ENCODE results near the gene FYB1.

Gene FYB1

DNA sequence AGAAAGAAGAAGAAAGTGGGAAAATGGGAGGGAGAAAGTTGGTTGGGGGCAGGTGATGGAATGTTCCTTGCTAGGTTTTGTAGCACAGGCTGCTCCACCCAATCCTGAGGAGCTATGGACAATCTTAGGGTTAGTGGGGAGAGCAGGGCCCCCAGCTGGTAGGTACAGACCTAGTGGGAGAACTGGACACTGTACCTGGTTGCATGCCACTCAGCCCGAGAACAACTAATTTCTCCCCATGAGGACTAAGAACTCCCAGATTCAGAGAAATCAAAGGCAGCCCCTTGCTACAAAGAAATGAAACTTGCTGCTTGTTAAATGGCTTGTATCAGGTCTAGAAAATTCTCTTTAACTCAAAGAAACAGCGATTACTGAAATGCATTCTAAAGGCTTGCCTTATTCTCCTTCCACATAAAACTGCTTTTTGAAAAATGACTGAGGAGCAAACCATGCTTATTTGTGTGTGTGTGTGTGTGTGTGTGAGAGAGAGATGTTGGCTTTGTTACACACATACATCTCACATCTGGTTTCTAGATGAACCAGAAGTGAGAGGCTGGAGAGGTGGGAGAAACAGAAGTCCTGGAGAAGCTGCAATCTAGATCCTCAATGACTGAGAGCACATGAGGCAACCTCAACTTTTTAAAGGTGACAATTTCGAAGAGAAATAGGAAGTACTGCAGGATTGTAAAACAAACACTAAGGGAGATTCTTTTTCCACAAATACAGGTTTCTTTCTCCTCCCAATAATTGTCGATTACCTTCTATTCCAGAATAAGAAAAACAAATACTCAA is 28.9 kb downstream of the FYB1 start:
- Mint-ChIP-seq H3K27me3 (ENCODE audit: low read depth, poor library complexity) (no peaks in the 10 kb centered on the region), H3K4me1 (peaks cover 10% of the 10 kb centered on the region), H3K4me3 (no peak overlapping the region), H3K9me3 (no peaks in the 10 kb centered on the region), H3K27ac (no peak overlapping the region), H3K36me3 (ENCODE audit: low read depth) (no peaks in the 10 kb centered on the region)
- TF ChIP-seq, protein P1, sequence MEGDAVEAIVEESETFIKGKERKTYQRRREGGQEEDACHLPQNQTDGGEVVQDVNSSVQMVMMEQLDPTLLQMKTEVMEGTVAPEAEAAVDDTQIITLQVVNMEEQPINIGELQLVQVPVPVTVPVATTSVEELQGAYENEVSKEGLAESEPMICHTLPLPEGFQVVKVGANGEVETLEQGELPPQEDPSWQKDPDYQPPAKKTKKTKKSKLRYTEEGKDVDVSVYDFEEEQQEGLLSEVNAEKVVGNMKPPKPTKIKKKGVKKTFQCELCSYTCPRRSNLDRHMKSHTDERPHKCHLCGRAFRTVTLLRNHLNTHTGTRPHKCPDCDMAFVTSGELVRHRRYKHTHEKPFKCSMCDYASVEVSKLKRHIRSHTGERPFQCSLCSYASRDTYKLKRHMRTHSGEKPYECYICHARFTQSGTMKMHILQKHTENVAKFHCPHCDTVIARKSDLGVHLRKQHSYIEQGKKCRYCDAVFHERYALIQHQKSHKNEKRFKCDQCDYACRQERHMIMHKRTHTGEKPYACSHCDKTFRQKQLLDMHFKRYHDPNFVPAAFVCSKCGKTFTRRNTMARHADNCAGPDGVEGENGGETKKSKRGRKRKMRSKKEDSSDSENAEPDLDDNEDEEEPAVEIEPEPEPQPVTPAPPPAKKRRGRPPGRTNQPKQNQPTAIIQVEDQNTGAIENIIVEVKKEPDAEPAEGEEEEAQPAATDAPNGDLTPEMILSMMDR (IDR thresholded peaks at IDR 0.05) = no peak
- no peak for DNase-seq

DNA sequence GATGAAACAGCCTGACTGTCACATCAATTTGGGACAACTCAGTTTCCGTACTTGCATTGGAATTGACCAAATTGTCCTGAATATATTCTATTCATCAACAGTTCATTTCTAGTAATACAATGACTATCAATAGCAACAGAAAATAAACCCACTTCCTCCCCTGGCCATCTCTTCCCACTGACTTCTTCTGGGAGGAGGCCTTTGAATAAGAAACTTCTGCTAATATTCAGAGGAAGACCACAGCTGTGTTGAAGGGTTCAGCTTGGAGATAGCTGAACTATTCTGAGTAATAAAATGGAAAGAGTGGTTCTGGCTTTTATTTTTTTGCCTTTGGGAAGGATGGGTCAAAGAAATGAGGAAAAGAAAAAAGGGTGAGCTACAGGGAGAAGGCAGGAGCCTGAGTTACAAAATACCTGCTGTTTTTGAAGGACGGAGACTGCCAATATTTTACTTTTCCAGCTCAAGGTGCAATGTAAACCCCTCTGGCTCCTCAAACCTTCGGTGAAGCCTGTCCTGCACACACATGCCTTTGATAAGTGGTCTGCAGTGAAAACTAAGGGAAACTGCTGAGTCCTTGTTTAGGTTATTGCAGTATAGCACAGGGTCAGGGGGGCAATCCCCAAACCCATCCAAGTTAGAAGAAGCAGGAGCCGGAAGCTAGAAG is 29.9 kb downstream of the FYB1 start:
- peaks cover 2% of the 10 kb centered on the region for H3K4me1 Mint-ChIP-seq
- no peak overlapping the region for H3K4me3 Mint-ChIP-seq
- TF ChIP-seq, protein P1 (IDR thresholded peaks at IDR 0.05) = no peak
- DNase-seq = no peak
- no peak overlapping the region for H3K27ac Mint-ChIP-seq
- H3K9me3 Mint-ChIP-seq = no peaks in the 10 kb centered on the region
- H3K36me3 Mint-ChIP-seq (ENCODE audit: low read depth) = no peaks in the 10 kb centered on the region
- H3K27me3 Mint-ChIP-seq (ENCODE audit: low read depth, poor library complexity) = no peaks in the 10 kb centered on the region

DNA sequence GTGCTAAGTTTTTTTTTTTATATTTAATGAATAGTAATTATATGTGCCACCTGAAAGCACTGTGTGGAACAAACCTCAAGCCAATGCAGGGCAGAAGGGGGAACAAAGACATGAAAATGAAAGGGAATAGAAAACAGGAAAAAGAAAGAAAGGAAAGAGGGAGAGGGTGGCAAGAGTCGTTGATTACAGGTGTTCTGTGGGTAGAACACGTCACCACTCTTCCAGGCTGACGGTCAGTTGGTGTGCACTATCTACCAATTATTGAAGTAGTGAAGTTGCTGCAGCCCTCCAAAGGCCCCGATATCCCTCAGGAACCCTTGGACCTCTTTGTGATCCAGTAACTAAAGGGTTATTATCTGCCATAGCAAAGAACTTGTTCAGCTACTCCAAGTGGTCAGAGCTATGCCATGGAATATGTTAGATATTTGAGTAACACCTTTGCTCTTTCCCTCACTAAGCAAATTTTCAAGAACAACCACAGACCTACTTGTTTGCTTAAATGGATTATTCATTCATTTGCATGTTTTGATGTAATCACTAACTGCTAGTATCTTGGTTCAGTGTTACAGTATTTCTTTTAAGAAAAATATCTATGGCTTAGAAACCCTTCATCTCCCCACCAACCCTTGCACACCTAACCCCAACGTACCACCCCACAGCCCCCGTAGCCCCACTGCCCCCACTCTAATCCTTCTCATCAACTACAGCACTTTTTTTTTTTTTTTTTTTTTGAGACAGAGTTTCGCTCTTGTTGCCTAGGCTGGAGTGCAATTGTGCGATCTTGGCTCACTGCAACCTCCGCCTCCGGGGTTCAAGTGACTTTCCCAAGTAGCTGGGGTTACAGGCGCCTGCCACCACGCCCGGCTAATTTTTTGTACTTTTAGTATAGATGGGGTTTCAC is 31.3 kb downstream of the FYB1 start:
- Mint-ChIP-seq H3K27ac (no peak overlapping the region), H3K4me1 (no peaks in the 10 kb centered on the region), H3K27me3 (ENCODE audit: low read depth, poor library complexity) (no peaks in the 10 kb centered on the region), H3K9me3 (no peaks in the 10 kb centered on the region), H3K4me3 (no peak overlapping the region), H3K36me3 (ENCODE audit: low read depth) (no peaks in the 10 kb centered on the region)
- TF ChIP-seq, protein P1 (IDR thresholded peaks at IDR 0.05) = no peak
- DNase-seq = no peak

DNA sequence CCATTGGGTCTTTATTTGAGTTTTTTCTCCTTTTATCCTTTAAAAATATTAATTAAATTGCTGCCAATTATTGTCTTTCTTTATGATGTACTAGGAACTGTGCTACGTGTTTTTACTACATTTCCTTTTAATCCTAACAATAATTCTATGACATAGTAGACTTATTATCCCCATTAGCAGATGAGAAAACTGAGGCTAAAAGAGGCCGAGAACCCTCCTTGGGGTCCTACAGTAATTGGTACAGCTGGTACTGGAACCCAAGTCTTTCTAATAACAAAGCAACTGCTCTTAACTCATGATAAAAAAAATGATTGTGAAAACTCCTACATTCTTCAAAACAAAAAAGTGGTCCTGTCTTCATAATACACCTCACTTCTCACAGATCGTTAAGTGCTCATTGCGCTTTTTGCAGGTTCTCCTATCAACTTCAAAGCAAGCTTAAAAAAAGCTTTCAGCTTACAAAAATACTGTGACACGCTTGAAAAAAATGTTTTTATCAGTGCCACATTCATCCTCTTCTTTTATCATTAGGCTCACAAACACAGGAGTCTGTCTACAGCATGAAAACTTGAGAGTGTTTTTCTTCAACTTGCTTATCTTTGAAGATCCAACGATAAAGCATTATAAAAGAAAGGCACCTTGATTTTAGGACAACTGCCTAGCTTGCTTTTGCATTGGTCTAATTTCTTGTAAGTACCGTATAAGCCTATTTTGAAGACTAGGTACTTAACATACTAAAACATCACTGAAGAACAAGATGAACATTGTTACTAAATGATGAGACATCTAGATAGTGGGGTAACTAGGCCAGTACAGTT is 32.4 kb downstream of the FYB1 start:
- H3K27me3 Mint-ChIP-seq (ENCODE audit: low read depth, poor library complexity) = no peaks in the 10 kb centered on the region
- no peak overlapping the region for H3K4me3 Mint-ChIP-seq
- no peaks in the 10 kb centered on the region for H3K36me3 Mint-ChIP-seq (ENCODE audit: low read depth)
- no peak for DNase-seq
- no peaks in the 10 kb centered on the region for H3K4me1 Mint-ChIP-seq
- H3K27ac Mint-ChIP-seq = no peak overlapping the region
- H3K9me3 Mint-ChIP-seq = no peaks in the 10 kb centered on the region
- TF ChIP-seq, protein P1 (IDR thresholded peaks at IDR 0.05) = no peak

DNA sequence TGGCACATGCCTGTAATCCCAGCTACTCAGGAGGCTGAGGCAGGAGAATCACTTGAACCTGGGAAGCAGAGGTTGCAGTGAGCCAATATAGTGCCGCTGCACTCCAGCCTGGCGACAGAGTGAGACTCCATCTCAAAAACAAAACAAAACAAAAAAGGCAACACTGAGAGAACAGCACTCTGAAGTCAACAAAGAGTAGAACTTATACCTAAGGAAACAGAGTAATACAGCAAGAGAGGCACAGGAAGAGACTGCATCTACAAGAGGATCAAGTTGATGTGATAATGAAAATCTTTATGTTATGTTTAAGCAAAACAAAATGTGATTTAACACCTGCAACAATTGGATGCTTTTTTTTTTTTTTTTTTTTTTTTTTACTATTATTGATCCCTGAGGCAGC is 33.1 kb downstream of the FYB1 start:
- TF ChIP-seq, protein P1 (IDR thresholded peaks at IDR 0.05) = no peak
- Mint-ChIP-seq H3K36me3 (ENCODE audit: low read depth) (no peaks in the 10 kb centered on the region), H3K4me3 (no peak overlapping the region), H3K9me3 (no peaks in the 10 kb centered on the region), H3K27me3 (ENCODE audit: low read depth, poor library complexity) (no peaks in the 10 kb centered on the region), H3K27ac (peak overlapping the region; percentile 12), H3K4me1 (no peaks in the 10 kb centered on the region)
- no peak for DNase-seq
